ENCODE results near the gene AOPEP.
"Not testable (repeated sequence)": the region's sequence is repeated elsewhere in the genome, so short reads cannot be mapped to it uniquely, and the experiment has no call there.

The AOPEP gene

DNA sequence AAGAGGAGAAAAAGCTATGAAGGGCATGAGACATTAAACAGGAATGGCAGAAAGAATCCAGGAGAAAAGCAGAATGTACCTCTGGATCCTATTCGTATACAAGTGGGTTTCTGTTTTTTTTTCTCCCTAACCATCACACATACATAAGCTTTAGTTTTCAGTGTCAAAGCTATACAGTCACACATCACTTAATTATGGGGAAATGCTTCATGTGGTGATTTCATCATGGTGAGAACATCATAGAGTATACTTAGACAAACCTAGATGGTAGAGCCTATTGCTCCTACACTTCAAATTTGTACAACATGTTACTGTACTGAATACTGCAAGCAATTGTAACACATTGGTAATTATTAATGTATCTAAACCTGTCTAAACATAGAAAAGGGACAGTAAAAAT, 290.6 kb downstream of the AOPEP start:
- Histone ChIP-seq H3K4me2 (no peak overlapping the region), H3K9ac (no peak overlapping the region), H3K4me3 (no peak overlapping the region), H3K27ac (no peak overlapping the region), H3K27me3 (no peaks in the 10 kb centered on the region), H3K4me1 (peaks cover 6% of the 10 kb centered on the region; the same call in 1 of the 2 replicates), H3K36me3 (peaks cover 59% of the 10 kb centered on the region), H3K9me3 (no peaks in the 10 kb centered on the region), H4K20me1 (no peaks in the 10 kb centered on the region)
- TF ChIP-seq Cebpa-rat (IDR thresholded peaks at IDR 0.05), result no peak

DNA sequence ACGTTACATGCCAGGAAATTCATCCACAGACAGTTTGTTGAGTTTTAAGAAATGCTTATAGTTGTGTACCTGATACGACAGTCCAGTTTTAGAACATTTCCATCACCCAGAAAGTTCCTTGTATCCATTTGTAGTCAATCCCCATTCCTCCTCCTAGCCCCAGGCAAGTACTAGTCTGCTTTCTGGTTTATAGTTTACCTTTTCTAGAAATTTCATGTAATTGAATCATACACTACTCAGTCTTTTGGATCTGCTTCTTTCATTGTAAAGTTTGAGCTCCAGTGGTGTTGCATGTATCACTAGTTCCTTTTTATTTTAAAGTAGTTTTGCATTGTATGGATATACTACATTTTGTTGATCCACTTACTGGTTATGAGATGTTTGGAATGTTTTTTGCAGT, 291.2 kb downstream of the AOPEP start:
- H3K9ac ChIP-seq, result no peak overlapping the region
- H3K27me3 ChIP-seq, result no peaks in the 10 kb centered on the region
- peaks cover 12% of the 10 kb centered on the region for H3K4me1 ChIP-seq
- H3K36me3 ChIP-seq, result peaks cover 59% of the 10 kb centered on the region
- no peaks in the 10 kb centered on the region for H3K9me3 ChIP-seq
- no peak overlapping the region for H3K4me2 ChIP-seq
- TF ChIP-seq Cebpa-rat (IDR thresholded peaks at IDR 0.05), result no peak
- H3K4me3 ChIP-seq, result no peak overlapping the region
- no peak overlapping the region for H3K27ac ChIP-seq
- no peaks in the 10 kb centered on the region for H4K20me1 ChIP-seq

DNA sequence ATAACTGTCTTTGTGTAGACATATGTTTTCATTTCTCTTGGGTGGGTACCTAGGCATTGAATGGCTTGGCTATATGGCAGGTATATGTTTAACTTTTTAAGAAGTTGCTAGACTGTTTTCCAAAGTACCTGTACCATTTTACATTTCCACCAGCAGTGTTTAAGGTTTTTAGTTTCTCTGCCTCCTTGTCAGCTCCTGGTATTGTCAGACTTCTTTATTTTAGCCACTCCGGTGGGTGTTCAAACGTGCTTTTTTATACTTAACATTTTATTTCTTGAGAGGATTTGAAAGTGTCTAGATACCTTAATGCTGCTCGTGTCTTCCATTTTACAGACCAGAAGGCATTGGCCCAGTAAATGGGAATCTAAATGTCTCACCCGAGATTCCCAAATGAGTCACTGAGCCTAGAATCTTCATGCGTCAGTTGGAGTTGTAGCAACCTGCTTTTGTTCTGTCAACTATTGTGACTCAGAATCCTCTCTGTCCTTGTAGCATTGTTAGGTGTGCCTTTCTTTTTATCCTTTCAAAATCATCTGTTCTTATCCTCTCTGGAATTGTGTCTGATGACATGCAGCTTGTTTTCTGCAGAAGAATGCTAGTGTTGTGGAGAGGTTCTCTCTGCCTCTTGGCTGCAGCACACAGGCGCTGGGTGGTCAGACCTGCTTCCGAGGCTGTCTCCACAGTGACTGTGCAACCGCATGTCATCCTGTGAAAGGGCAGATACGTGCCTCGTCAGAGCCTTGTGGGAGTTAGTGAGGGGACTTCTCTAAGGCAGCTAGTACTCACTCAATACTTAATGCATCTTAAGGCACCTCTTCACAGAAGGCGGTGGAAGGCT, 291.8 kb downstream of the AOPEP start:
- Histone ChIP-seq H3K4me2 (no peak overlapping the region), H3K4me3 (no peak overlapping the region), H3K9me3 (no peaks in the 10 kb centered on the region), H3K36me3 (peaks cover 59% of the 10 kb centered on the region), H3K9ac (no peak overlapping the region), H3K27ac (no peak overlapping the region), H3K27me3 (no peaks in the 10 kb centered on the region), H4K20me1 (no peaks in the 10 kb centered on the region), H3K4me1 (peaks cover 18% of the 10 kb centered on the region)
- TF ChIP-seq Cebpa-rat (IDR thresholded peaks at IDR 0.05), result no peak

DNA sequence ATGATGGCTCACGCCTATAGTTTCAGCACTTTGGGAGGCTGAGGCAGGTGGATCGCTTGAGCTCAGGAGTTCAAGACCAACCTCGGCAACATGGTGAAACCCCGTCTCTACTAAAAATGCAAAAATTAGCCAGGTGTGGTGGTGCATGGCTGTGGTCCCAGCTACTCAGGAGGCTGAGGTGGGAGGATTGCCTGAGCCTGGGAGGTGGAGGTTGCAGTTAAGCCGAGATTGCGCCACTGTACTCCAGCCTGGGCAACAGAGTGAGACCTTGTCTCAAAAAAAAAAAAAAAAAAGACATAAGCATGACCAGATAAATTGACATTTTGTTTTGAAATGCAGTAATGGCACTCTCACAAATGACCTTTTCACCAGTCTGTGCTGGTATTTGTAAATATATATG, 294.1 kb downstream of the AOPEP start:
- not testable (repeated sequence) for H3K4me2 ChIP-seq, H4K20me1 ChIP-seq, H3K9ac ChIP-seq, H3K27me3 ChIP-seq, H3K4me3 ChIP-seq, H3K27ac ChIP-seq, H3K9me3 ChIP-seq
- peaks cover 42% of the 10 kb centered on the region for H3K4me1 ChIP-seq
- H3K36me3 ChIP-seq, result peaks cover 52% of the 10 kb centered on the region

DNA sequence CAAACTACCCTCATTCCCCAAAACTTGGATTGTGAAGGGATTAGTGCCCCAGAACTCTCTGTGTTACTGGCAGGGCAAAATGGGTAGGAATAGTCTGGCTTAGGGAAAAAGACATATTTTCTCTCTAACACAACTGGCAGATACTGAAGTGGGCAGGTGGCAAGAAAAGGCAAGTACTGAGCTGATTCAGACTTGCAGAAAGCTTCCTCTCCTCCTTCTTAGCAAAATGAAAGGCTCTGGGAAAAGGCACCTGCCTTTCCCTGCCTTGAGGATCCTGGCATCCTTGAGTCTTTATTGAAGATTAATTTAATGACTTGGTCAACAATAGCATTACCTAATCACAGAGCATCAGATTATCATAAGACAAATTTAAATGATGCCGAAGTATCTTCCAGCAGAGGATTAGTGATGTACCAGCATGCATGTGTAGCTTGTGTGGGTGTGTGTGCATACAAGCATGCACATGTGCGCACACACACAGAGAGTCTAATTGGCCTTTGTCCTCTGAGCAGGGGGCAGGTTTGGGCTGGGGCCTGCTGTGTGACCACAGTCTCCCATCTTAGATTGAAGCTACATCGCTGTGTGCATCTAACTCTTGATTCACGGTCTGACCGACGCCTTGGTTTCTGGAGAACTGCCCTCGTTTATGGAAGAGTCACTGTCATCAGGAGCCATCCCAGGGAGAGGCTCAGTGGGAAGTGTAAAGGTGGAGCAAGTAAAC, 294.8 kb downstream of the AOPEP start:
- H3K4me1 ChIP-seq, result peaks cover 48% of the 10 kb centered on the region
- H3K4me2 ChIP-seq, result no peak overlapping the region
- H3K27me3 ChIP-seq, result no peaks in the 10 kb centered on the region
- no peaks in the 10 kb centered on the region for H3K9me3 ChIP-seq
- H3K27ac ChIP-seq, result no peak overlapping the region
- H3K4me3 ChIP-seq, result no peak overlapping the region
- peaks cover 46% of the 10 kb centered on the region for H3K36me3 ChIP-seq
- no peak overlapping the region for H3K9ac ChIP-seq
- no peak for TF ChIP-seq Cebpa-rat (IDR thresholded peaks at IDR 0.05)
- no peaks in the 10 kb centered on the region for H4K20me1 ChIP-seq

DNA sequence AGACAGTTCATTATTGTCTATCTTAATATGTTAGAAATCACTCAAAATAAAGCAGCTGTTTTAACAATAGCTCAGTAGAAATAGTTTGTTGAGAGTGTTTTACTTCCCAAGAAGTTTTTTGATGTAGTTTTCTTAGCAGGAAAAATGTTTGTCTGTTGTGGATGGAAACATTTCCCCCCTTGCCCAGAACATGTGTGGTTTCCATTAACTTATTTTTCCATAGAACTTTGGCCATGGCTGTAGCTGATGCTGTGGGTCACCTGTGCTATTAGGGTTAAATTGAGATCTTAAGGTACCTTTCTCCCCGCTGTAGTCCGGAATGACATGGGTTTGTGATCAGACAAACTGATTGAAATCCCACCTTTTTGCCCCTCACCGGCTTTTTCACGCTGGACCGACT, 296.2 kb downstream of the AOPEP start:
- peak overlapping the region; percentile 81 for H3K4me2 ChIP-seq
- no peak overlapping the region for H3K27ac ChIP-seq

GRCh38 chr9:95023217-95024003, 296.9 kb downstream of the AOPEP start:
- no peak for TF ChIP-seq Cebpa-rat (IDR thresholded peaks at IDR 0.05)
- Histone ChIP-seq H3K27ac (peak overlapping the region; percentile 86), H3K9me3 (no peaks in the 10 kb centered on the region), H3K27me3 (no peaks in the 10 kb centered on the region), H4K20me1 (no peaks in the 10 kb centered on the region), H3K36me3 (peaks cover 27% of the 10 kb centered on the region), H3K4me3 (0 out of 2 replicates have a peak overlapping the region, but pooled peaks have one; percentile 52), H3K4me2 (peak overlapping the region; percentile 81), H3K9ac (peak overlapping the region; percentile 72; the same call in 1 of the 2 replicates), H3K4me1 (peaks cover 57% of the 10 kb centered on the region)

More for the DNA sequence above, 296.2 kb downstream of the AOPEP start:
- no peak overlapping the region for H3K4me3 ChIP-seq
- no peaks in the 10 kb centered on the region for H3K9me3 ChIP-seq
- no peak for TF ChIP-seq Cebpa-rat (IDR thresholded peaks at IDR 0.05)
- no peak overlapping the region for H3K9ac ChIP-seq
- H3K36me3 ChIP-seq, result peaks cover 34% of the 10 kb centered on the region
- no peaks in the 10 kb centered on the region for H3K27me3 ChIP-seq
- no peaks in the 10 kb centered on the region for H4K20me1 ChIP-seq
- H3K4me1 ChIP-seq, result peaks cover 53% of the 10 kb centered on the region

- Histone ChIP-seq H3K4me3 (peak overlapping the region; percentile 52), H3K27me3 (no peaks in the 10 kb centered on the region), H4K20me1 (no peaks in the 10 kb centered on the region), H3K27ac (peak overlapping the region; percentile 86), H3K36me3 (peaks cover 20% of the 10 kb centered on the region), H3K4me2 (peak overlapping the region; percentile 81), H3K4me1 (peaks cover 64% of the 10 kb centered on the region), H3K9ac (peak overlapping the region; percentile 72), H3K9me3 (no peaks in the 10 kb centered on the region)
- TF ChIP-seq Cebpa-rat (IDR thresholded peaks at IDR 0.05), result no peak
Measured at GRCh38 chr9:95024097-95024671, 297.7 kb downstream of the AOPEP start.

All from BLaER1 (cell line).